DOHH2 (cell line): Measurements from ENCODE around the gene VSTM2B.
"Not testable (repeated sequence)": the region's sequence is repeated elsewhere in the genome, so short reads cannot be mapped to it uniquely, and the experiment has no call there.

Experiments used
- EZH2phosphoT487 ChIP-seq: fragments of 200-600 bp; sonication (generic); IDR thresholded peaks from 2 replicates; pipeline ENCODE4 v1.6.1; 2017; ENCODE audit warnings: borderline replicate concordance, mild to moderate bottlenecking, antibody characterized with exemption, low read length, moderate library complexity, mixed read lengths
- TF ChIP-seq, protein P1 (sequence below): fragments of 200-600 bp; sonication (generic); IDR thresholded peaks from one replicate; pipeline ENCODE4 v1.5.1; 2014; ENCODE audit warnings: antibody characterized with exemption, mild to moderate bottlenecking, low read depth, low read length; ENCODE audit not compliant: poor library complexity, severe bottlenecking

DNA sequence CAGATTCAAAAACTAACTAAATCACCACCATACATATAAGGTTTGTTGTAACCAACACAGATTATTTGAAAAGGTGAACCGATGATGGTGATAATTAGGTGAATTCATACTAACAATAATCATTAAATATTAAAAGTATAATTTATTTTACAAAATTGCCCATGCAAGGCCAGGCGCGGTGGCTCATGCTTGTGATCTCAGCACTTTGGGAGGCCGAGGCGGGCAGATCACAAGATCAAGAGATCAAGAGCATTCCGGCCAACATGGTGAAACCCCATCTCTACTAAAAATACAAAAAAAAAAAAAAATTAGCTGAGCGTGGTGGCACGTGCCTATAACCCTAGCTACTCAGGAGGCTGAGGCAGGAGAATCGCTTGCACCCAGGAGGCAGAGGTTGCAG, 38.8 kb upstream of the VSTM2B start:
- TF ChIP-seq, protein P1, sequence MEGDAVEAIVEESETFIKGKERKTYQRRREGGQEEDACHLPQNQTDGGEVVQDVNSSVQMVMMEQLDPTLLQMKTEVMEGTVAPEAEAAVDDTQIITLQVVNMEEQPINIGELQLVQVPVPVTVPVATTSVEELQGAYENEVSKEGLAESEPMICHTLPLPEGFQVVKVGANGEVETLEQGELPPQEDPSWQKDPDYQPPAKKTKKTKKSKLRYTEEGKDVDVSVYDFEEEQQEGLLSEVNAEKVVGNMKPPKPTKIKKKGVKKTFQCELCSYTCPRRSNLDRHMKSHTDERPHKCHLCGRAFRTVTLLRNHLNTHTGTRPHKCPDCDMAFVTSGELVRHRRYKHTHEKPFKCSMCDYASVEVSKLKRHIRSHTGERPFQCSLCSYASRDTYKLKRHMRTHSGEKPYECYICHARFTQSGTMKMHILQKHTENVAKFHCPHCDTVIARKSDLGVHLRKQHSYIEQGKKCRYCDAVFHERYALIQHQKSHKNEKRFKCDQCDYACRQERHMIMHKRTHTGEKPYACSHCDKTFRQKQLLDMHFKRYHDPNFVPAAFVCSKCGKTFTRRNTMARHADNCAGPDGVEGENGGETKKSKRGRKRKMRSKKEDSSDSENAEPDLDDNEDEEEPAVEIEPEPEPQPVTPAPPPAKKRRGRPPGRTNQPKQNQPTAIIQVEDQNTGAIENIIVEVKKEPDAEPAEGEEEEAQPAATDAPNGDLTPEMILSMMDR, result not testable (repeated sequence)
- TF ChIP-seq EZH2phosphoT487, result not testable (repeated sequence)
